SK-N-MC (cell line): Measurements from ENCODE around the gene TTC9C.

Source experiments
- DNase-seq: peaks from one replicate; pipeline ENCODE4 v3.0.0-alpha.2; 2011; ENCODE audit warnings: low read depth, low spot score
- H3K27ac ChIP-seq: fragments of 200-600 bp; sonication (generic); 2 replicates; pipeline ENCODE4 v1.5.1; 2016; ENCODE audit warnings: mixed run types
- H3K36me3 ChIP-seq: fragments of 200-600 bp; sonication (generic); 2 replicates; pipeline ENCODE4 v1.6.1; 2017; ENCODE audit warnings: antibody characterized with exemption, low read length, mixed read lengths; ENCODE audit not compliant: insufficient read depth
- H3K4me3 ChIP-seq: fragments of 200-600 bp; sonication (generic); 2 replicates; pipeline ENCODE4 v1.5.1; 2016
- H3K9ac ChIP-seq: fragments of 200-600 bp; sonication (generic); 2 replicates; pipeline ENCODE4 v1.8.0; 2017; ENCODE audit warnings: mixed run types, mixed read lengths; ENCODE audit not compliant: insufficient read length
- H3K9me3 ChIP-seq: fragments of 200-600 bp; sonication (generic); 2 replicates; pipeline ENCODE4 v1.6.1; 2017; ENCODE audit warnings: low read depth, mild to moderate bottlenecking, antibody characterized with exemption, low read length, moderate library complexity, mixed read lengths
- EZH2 ChIP-seq: fragments of 200-600 bp; sonication (generic); IDR thresholded peaks from one replicate; pipeline ENCODE4 v1.6.1; 2017; ENCODE audit warnings: antibody characterized with exemption
- FOXP2 ChIP-seq: optimal IDR thresholded peaks from 2 replicates; pipeline ENCODE3; 2011; ENCODE audit warnings: mild to moderate bottlenecking, moderate library complexity; ENCODE audit not compliant: insufficient read depth; ENCODE audit errors: extremely low read length, control extremely low read depth
- POLR2AphosphoS5 ChIP-seq: IDR thresholded peaks from 2 replicates; pipeline ENCODE4 v1.6.1; 2012; ENCODE audit warnings: mild to moderate bottlenecking, low read depth, low read length, borderline replicate concordance

TTC9C gene

GRCh38 chr11:62715150-62716130, 12.8 kb upstream of the TTC9C start:
- H3K4me3 ChIP-seq, result no peak overlapping the region
- TF ChIP-seq EZH2 (no peak), FOXP2 (no peak), POLR2AphosphoS5 (no peak)
- H3K27ac ChIP-seq, result peak overlapping the region; percentile 80
- peak overlapping the region; percentile 35 for H3K9ac ChIP-seq
- DNase-seq, result no peak
- no peaks in the 10 kb centered on the region for H3K9me3 ChIP-seq
- H3K36me3 ChIP-seq, result peaks cover 95% of the 10 kb centered on the region

- no peak for TF ChIP-seq EZH2
- TF ChIP-seq FOXP2, result no peak
- TF ChIP-seq POLR2AphosphoS5, result no peak
- H3K9me3 ChIP-seq, result no peaks in the 10 kb centered on the region
- H3K4me3 ChIP-seq, result peak overlapping the region; percentile 10; the same call in 1 of the 2 replicates
- peak overlapping the region; percentile 80 for H3K27ac ChIP-seq
- DNase-seq, result no peak
- peaks cover 95% of the 10 kb centered on the region for H3K36me3 ChIP-seq
- peak overlapping the region; percentile 35 for H3K9ac ChIP-seq
Measured at GRCh38 chr11:62716206-62716605, 12.1 kb upstream of the TTC9C start.

DNA sequence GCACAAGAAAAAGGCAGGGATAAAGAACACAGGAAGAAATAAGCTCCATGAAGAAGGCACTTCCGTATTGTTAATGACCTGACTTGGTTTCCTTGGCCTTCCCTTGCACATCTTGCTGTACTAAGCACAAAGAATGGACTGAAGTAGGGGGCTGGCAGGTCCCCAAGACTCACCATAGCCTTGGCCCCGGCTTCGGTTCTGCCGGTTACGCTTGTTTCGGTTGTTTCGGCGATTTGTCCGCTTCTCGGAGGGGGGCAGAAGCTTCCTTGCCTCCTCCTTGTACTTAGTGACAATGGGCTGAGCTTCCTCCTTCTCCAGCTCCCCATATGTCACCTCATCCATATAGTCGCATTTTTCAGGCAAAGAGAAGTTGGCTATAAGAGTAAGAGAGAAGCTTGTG, 11.5 kb upstream of the TTC9C start:
- TF ChIP-seq EZH2, result no peak
- TF ChIP-seq POLR2AphosphoS5, result no peak
- no peak for TF ChIP-seq FOXP2
- peak overlapping the region; percentile 80 for H3K27ac ChIP-seq
- DNase-seq, result no peak
- peak overlapping the region; percentile 35 for H3K9ac ChIP-seq
- H3K9me3 ChIP-seq, result no peaks in the 10 kb centered on the region
- H3K36me3 ChIP-seq, result peaks cover 96% of the 10 kb centered on the region
- peak overlapping the region; percentile 10; the same call in 1 of the 2 replicates for H3K4me3 ChIP-seq

- H3K36me3 ChIP-seq, result peaks cover 99% of the 10 kb centered on the region
- H3K27ac ChIP-seq, result no peak overlapping the region
- no peak overlapping the region for H3K9ac ChIP-seq
- H3K4me3 ChIP-seq, result no peak overlapping the region
- DNase-seq, result no peak
- no peaks in the 10 kb centered on the region for H3K9me3 ChIP-seq
- no peak for TF ChIP-seq POLR2AphosphoS5
- TF ChIP-seq FOXP2, result no peak
- TF ChIP-seq EZH2, result no peak
Measured at GRCh38 chr11:62719302-62719978, 8.8 kb upstream of the TTC9C start.

GRCh38 chr11:62721994-62722393, 6.3 kb upstream of the TTC9C start:
- no peaks in the 10 kb centered on the region for H3K9me3 ChIP-seq
- DNase-seq, result no peak
- H3K9ac ChIP-seq, result peak overlapping the region; percentile 6

DNA sequence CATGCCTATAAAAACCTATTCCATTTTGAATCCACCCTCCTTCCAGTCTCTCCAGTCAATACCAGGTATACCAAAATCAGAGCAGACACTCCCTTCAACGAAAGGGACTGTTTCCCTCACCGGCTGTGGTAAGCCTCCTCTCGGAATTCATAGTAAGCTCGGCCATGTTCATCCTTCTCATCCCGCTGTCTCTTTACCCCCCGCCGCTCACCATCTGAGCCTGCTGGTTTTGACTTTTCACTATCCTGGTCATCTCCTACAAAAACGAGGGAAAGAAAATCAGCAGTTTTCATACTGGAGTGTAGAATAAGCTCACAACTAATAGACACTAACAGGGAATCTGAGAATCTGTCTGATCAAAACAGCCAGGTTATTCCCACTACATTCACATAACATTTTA, 4.1 kb upstream of the TTC9C start:
- H3K9ac ChIP-seq, result peak overlapping the region; percentile 94
- peaks cover 64% of the 10 kb centered on the region for H3K36me3 ChIP-seq
- peak overlapping the region; percentile 98 for H3K4me3 ChIP-seq

More at GRCh38 chr11:62721994-62722393, 6.3 kb upstream of the TTC9C start:
- H3K27ac ChIP-seq, result no peak overlapping the region
- H3K36me3 ChIP-seq, result peaks cover 86% of the 10 kb centered on the region
- H3K4me3 ChIP-seq, result no peak overlapping the region
- no peak for TF ChIP-seq FOXP2

DNA sequence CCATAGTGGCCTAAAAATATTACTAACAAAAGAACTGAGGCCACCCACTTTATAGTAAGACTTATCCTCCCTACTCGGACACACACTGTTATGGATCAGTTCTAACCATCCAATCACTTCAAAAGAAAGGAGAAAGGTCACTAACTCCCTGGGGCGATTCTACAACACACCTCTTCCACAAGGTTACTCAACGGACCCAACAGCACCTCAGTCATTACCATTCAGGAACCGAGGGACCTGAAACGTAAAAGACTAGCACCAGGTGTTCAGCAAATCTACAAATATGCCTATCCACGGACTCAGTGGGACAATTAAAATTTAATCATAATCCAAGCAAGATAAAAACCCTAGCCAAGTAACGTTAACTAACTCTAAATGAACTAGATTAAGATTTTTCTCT, 2.6 kb upstream of the TTC9C start:
- TF ChIP-seq POLR2AphosphoS5 (no peak), FOXP2 (no peak), EZH2 (no peak)
- Histone ChIP-seq H3K4me3 (peak overlapping the region; percentile 98), H3K36me3 (peaks cover 50% of the 10 kb centered on the region), H3K27ac (peak overlapping the region; percentile 100), H3K9me3 (no peaks in the 10 kb centered on the region), H3K9ac (peak overlapping the region; percentile 94)
- DNase-seq, result no peak

More for the DNA sequence above, 4.1 kb upstream of the TTC9C start:
- H3K27ac ChIP-seq, result 0 out of 2 replicates have a peak overlapping the region, but pooled peaks have one; percentile 12
- H3K9me3 ChIP-seq, result no peaks in the 10 kb centered on the region
- TF ChIP-seq POLR2AphosphoS5, result no peak
- no peak for TF ChIP-seq FOXP2
- TF ChIP-seq EZH2, result no peak
- no peak for DNase-seq
